WTC11 (cell line): Measurements from ENCODE around the gene BLOC1S4. TPM values are rescaled to one million over a fixed set of nuclear protein-coding genes. Genes with fewer than 3 reads are reported as not detected.

Source experiments
- ATAC-seq: fragments of 200-7000 bp; cut with Tn5 transposase; 2 replicates; pipeline ENCODE4 v1.10.0; 2021; ENCODE audit warnings: mild to moderate bottlenecking, moderate library complexity
- CTCF ChIA-PET: fragments of 300-600 bp; sonication (Branson Sonifier 250); formaldehyde crosslinking; loops from one replicate; lab custom pipeline; 2021; ENCODE audit warnings: antibody characterized with exemption; lab: Charles Lee
- POLR2A ChIA-PET: fragments of 350-600 bp; sonication (Branson Sonifier 250); formaldehyde crosslinking; loops from one replicate; lab custom pipeline; 2021; ENCODE audit warnings: antibody characterized with exemption; lab: Charles Lee
- DNase-seq: peaks from one replicate; pipeline ENCODE4 v3.0.0; 2021; ENCODE audit warnings: low spot score
- H3K27ac Mint-ChIP-seq: 2 replicates; pipeline ENCODE4 v1.8.0; 2021; ENCODE audit warnings: mixed read lengths
- H3K27me3 Mint-ChIP-seq: 2 replicates; pipeline ENCODE4 v1.8.0; 2021; ENCODE audit warnings: low read depth, mild to moderate bottlenecking, moderate library complexity, mixed read lengths
- H3K36me3 Mint-ChIP-seq: 2 replicates; pipeline ENCODE4 v1.8.0; 2021; ENCODE audit warnings: mixed read lengths
- H3K4me1 Mint-ChIP-seq: 2 replicates; pipeline ENCODE4 v1.8.0; 2022; ENCODE audit warnings: mixed read lengths
- H3K4me3 Mint-ChIP-seq: 2 replicates; pipeline ENCODE4 v1.8.0; 2021; ENCODE audit warnings: mild to moderate bottlenecking, moderate library complexity, mixed read lengths
- H3K9me3 Mint-ChIP-seq: 2 replicates; pipeline ENCODE4 v1.8.0; 2021; ENCODE audit warnings: mixed read lengths
- ATF2 ChIP-seq: sonication (generic); formaldehyde crosslinking; IDR thresholded peaks from 2 replicates; pipeline ENCODE4 v1.8.1; 2022; ENCODE audit warnings: low read depth, missing genetic modification reagents, borderline replicate concordance
- E2F5 ChIP-seq: sonication (generic); formaldehyde crosslinking; IDR thresholded peaks from 2 replicates; pipeline ENCODE4 v1.8.1; 2022; ENCODE audit warnings: mild to moderate bottlenecking, moderate library complexity, missing genetic modification reagents
- EMX1 ChIP-seq: fragments of 250-450 bp; sonication (Bioruptor Pico); IDR thresholded peaks from 2 replicates; pipeline ENCODE4 v1.8.0; 2021; ENCODE audit warnings: mild to moderate bottlenecking
- ERG ChIP-seq: fragments of 250-450 bp; sonication (Bioruptor Pico); IDR thresholded peaks from 2 replicates; pipeline ENCODE4 v1.8.0; 2021; ENCODE audit warnings: mild to moderate bottlenecking
- FOXJ3 ChIP-seq: sonication (generic); formaldehyde crosslinking; IDR thresholded peaks from 2 replicates; pipeline ENCODE4 v1.9.0; 2021; ENCODE audit warnings: missing genetic modification reagents, mild to moderate bottlenecking, borderline replicate concordance
- GABPB1 ChIP-seq: sonication (generic); formaldehyde crosslinking; IDR thresholded peaks from 2 replicates; pipeline ENCODE4 v1.8.1; 2023; ENCODE audit warnings: mild to moderate bottlenecking, missing genetic modification reagents
- GRHL2 ChIP-seq: fragments of 250-450 bp; sonication (Bioruptor Pico); IDR thresholded peaks from 2 replicates; pipeline ENCODE4 v1.8.0; 2022; ENCODE audit warnings: mild to moderate bottlenecking, moderate library complexity; ENCODE audit not compliant: insufficient replicate concordance, severe bottlenecking
- IRF2 ChIP-seq: sonication (generic); formaldehyde crosslinking; IDR thresholded peaks from 2 replicates; pipeline ENCODE4 v1.8.0; 2022; ENCODE audit warnings: low read depth, missing genetic modification reagents, borderline replicate concordance
- NFATC4 ChIP-seq: fragments of 250-450 bp; sonication (Bioruptor Pico); IDR thresholded peaks from 2 replicates; pipeline ENCODE4 v1.9.0; 2021; ENCODE audit warnings: mild to moderate bottlenecking
- NFE2L1 ChIP-seq: sonication (generic); formaldehyde crosslinking; IDR thresholded peaks from 2 replicates; pipeline ENCODE4 v1.8.1; 2023; ENCODE audit warnings: missing genetic modification reagents
- NR2C2 ChIP-seq: sonication (generic); formaldehyde crosslinking; IDR thresholded peaks from 2 replicates; pipeline ENCODE4 v1.8.0; 2022; ENCODE audit warnings: mild to moderate bottlenecking, missing genetic modification reagents
- SMAD3 ChIP-seq: sonication (generic); formaldehyde crosslinking; IDR thresholded peaks from 2 replicates; pipeline ENCODE4 v1.8.0; 2022; ENCODE audit warnings: missing genetic modification reagents, mild to moderate bottlenecking, borderline replicate concordance
- ZMAT4 ChIP-seq: fragments of 250-450 bp; sonication (Bioruptor Pico); IDR thresholded peaks from 2 replicates; pipeline ENCODE4 v1.9.0; 2021; ENCODE audit warnings: mild to moderate bottlenecking
- ZNF121 ChIP-seq: sonication (generic); formaldehyde crosslinking; IDR thresholded peaks from 2 replicates; pipeline ENCODE4 v1.8.0; 2023; ENCODE audit warnings: missing genetic modification reagents
- ZNF138 ChIP-seq: sonication (generic); formaldehyde crosslinking; conservative IDR thresholded peaks from 2 replicates; pipeline ENCODE4 v1.8.1; 2022; ENCODE audit warnings: mild to moderate bottlenecking, moderate library complexity, missing genetic modification reagents
- ZNF219 ChIP-seq: sonication (generic); formaldehyde crosslinking; IDR thresholded peaks from 2 replicates; pipeline ENCODE4 v1.8.0; 2023; ENCODE audit warnings: missing genetic modification reagents, mild to moderate bottlenecking, borderline replicate concordance
- ZNF396 ChIP-seq: fragments of 250-450 bp; sonication (Bioruptor Pico); IDR thresholded peaks from 2 replicates; pipeline ENCODE4 v1.8.0; 2021; ENCODE audit warnings: mild to moderate bottlenecking, moderate library complexity, borderline replicate concordance
- ZNF512 ChIP-seq: sonication (generic); formaldehyde crosslinking; IDR thresholded peaks from 2 replicates; pipeline ENCODE4 v1.8.1; 2022; ENCODE audit warnings: missing genetic modification reagents, borderline replicate concordance
- total RNA-seq: library from RNA; stranded (reverse); gene quantifications from 3 replicates; pipeline ENCODE4 v1.2.3, GENCODE V29; 2021
- TF ChIP-seq, protein P1 (sequence below): sonication (generic); formaldehyde crosslinking; IDR thresholded peaks from 2 replicates; pipeline ENCODE4 v1.8.0; 2022; ENCODE audit warnings: mild to moderate bottlenecking, missing genetic modification reagents

BLOC1S4 gene
- total RNA-seq, 1 experiment from 2014 or later: 21.4 TPM

GRCh38 chr4:6697131-6697530, 18.8 kb upstream of the BLOC1S4 start:
- Mint-ChIP-seq H3K9me3 (no peaks in the 10 kb centered on the region), H3K27me3 (no peaks in the 10 kb centered on the region), H3K36me3 (peaks cover 5% of the 10 kb centered on the region; the same call in 1 of the 2 replicates), H3K27ac (no peak overlapping the region), H3K4me1 (peaks cover 3% of the 10 kb centered on the region; the same call in 1 of the 2 replicates), H3K4me3 (no peak overlapping the region)
- no peak for ATAC-seq
- ChIA-PET POLR2A (no interaction called here), CTCF (no interaction called here)
- TF ChIP-seq IRF2 (no peak), ATF2 (no peak)
- DNase-seq: no peak

GRCh38 chr4:6699388-6699787, 16.6 kb upstream of the BLOC1S4 start:
- Mint-ChIP-seq H3K36me3 (peaks cover 24% of the 10 kb centered on the region), H3K27me3 (no peaks in the 10 kb centered on the region), H3K27ac (no peak overlapping the region), H3K4me1 (no peaks in the 10 kb centered on the region), H3K4me3 (no peak overlapping the region), H3K9me3 (peaks cover 18% of the 10 kb centered on the region)
- TF ChIP-seq EMX1 (CRISPR knock-in tag) (no peak), NR2C2 (CRISPR knock-in tag) (no peak), ZNF121 (no peak), ZNF138 (CRISPR knock-in tag) (no peak), ERG (CRISPR knock-in tag) (no peak), ZNF219 (CRISPR knock-in tag) (no peak), GRHL2 (no peak), NFE2L1 (CRISPR knock-in tag) (no peak), FOXJ3 (CRISPR knock-in tag) (no peak), ZNF512 (CRISPR knock-in tag) (no peak), GABPB1 (no peak), E2F5 (CRISPR knock-in tag) (no peak), SMAD3 (no peak), ZNF396 (CRISPR knock-in tag) (no peak), ZMAT4 (no peak)
- TF ChIP-seq, protein P1, sequence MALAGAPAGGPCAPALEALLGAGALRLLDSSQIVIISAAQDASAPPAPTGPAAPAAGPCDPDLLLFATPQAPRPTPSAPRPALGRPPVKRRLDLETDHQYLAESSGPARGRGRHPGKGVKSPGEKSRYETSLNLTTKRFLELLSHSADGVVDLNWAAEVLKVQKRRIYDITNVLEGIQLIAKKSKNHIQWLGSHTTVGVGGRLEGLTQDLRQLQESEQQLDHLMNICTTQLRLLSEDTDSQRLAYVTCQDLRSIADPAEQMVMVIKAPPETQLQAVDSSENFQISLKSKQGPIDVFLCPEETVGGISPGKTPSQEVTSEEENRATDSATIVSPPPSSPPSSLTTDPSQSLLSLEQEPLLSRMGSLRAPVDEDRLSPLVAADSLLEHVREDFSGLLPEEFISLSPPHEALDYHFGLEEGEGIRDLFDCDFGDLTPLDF (CRISPR knock-in tag): no peak
- ATAC-seq: no peak
- ChIA-PET POLR2A (no interaction called here), CTCF (interaction anchor here (1.0 kb wide), 1 partner anchor 10 kb away, joined by 3 read pairs; the partner anchor contains the start of gene MRFAP1L1)
- DNase-seq: no peak

GRCh38 chr4:6699903-6700302, 16.1 kb upstream of the BLOC1S4 start:
- no peak overlapping the region for H3K4me3 Mint-ChIP-seq
- H3K36me3 Mint-ChIP-seq: peaks cover 28% of the 10 kb centered on the region
- ATAC-seq: no peak
- ChIA-PET POLR2A (no interaction called here), CTCF (no interaction called here)
- no peak for DNase-seq
- TF ChIP-seq ZNF121: peak; percentile 84; the same call in 1 of the 2 replicates
- TF ChIP-seq NFATC4 (CRISPR knock-in tag): no peak
- TF ChIP-seq ZNF219 (CRISPR knock-in tag): no peak
- no peak overlapping the region for H3K27ac Mint-ChIP-seq
- H3K4me1 Mint-ChIP-seq: no peaks in the 10 kb centered on the region
- H3K9me3 Mint-ChIP-seq: peaks cover 23% of the 10 kb centered on the region
- H3K27me3 Mint-ChIP-seq: no peaks in the 10 kb centered on the region
